HCT116 (cell line): ENCODE data around the gene TPD52L1. TPM values are rescaled to one million over a fixed set of nuclear protein-coding genes. Genes with fewer than 3 reads are reported as not detected.

ENCODE experiments used
- ATAC-seq: fragments of 200-7000 bp; cut with Tn5 transposase; 2 replicates; pipeline ENCODE4 v1.9.1; 2020; ENCODE audit warnings: mild to moderate bottlenecking, moderate library complexity
- BruUV-seq: library from RNA; stranded (reverse); fragments of 400-500 nt; replicated peaks from 2 replicates; lab custom pipeline; 2021; lab: Mats Ljungman, UMichigan
- CTCF ChIA-PET: fragments of 300-600 bp; sonication (Branson Sonifier 250); formaldehyde crosslinking; loops from one replicate; lab custom pipeline; 2021; ENCODE audit warnings: antibody characterized with exemption; lab: Charles Lee
- POLR2A ChIA-PET: fragments of 300-600, 350-600 bp; sonication (Branson Sonifier 250); formaldehyde crosslinking; loops from one replicate; lab custom pipeline; 2021; ENCODE audit warnings: antibody characterized with exemption; lab: Charles Lee
- RAD21 ChIA-PET, 2 experiments: fragments of 300-600 bp; sonication (Branson Sonifier 250); formaldehyde crosslinking; loops; one replicate each; lab custom pipeline; 2023; ENCODE audit warnings: low total read pairs in 2 of 2; ENCODE audit not compliant: uncharacterized antibody in 2 of 2, unreplicated experiment in 2 of 2, low non-redundant PET in 1 of 2; lab: Charles Lee
- DNase-seq: peaks from one replicate; pipeline ENCODE4 v3.0.0-alpha.2; 2010; ENCODE audit warnings: low read depth, low spot score
- H2AFZ ChIP-seq: fragments of 200-600 bp; shearing (Covaris generic), sonication (generic); 2 replicates; pipeline ENCODE4 v1.6.1; 2017; ENCODE audit warnings: low read depth, mixed run types, mixed read lengths, antibody characterized with exemption, low read length; ENCODE audit not compliant: poor library complexity, severe bottlenecking
- H3K27ac ChIP-seq: 2 replicates; pipeline ENCODE4 v1.5.1; 2012; ENCODE audit warnings: low read depth, low read length
- H3K27me3 ChIP-seq: fragments of 200-600 bp; sonication (generic); 2 replicates; pipeline ENCODE4 v1.6.1; 2016; ENCODE audit warnings: mixed run types, low read length, mixed read lengths; ENCODE audit not compliant: insufficient read depth
- H3K36me3 ChIP-seq, 2 experiments: fragments of 200-500 bp in 1 of 2; fragments of 200-600 bp in 1 of 2; sonication (Bioruptor generic) in 1 of 2; sonication (generic) in 1 of 2; 2 replicates each; pipeline versions ENCODE4 v1.5.1 to v1.6.1; 2014 to 2016; ENCODE audit warnings: low read length in 2 of 2, inconsistent platforms in 1 of 2, mixed read lengths in 1 of 2, mixed run types in 1 of 2; ENCODE audit not compliant: insufficient read depth in 2 of 2, control insufficient read depth in 1 of 2
- H3K4me1 ChIP-seq, 2 experiments: fragments of 200-600 bp in 1 of 2; sonication (generic) in 1 of 2; 2 replicates each; pipeline versions ENCODE4 v1.5.1 to v1.6.1; 2012 to 2017; ENCODE audit warnings: low read length in 2 of 2, inconsistent platforms in 1 of 2, mild to moderate bottlenecking in 1 of 2, mixed read lengths in 1 of 2, mixed run types in 1 of 2, moderate library complexity in 1 of 2; ENCODE audit not compliant: insufficient read depth in 2 of 2, control insufficient read depth in 1 of 2
- H3K4me2 ChIP-seq: fragments of 200-600 bp; sonication (generic); 2 replicates; pipeline ENCODE4 v1.6.1; 2017; ENCODE audit warnings: mixed run types, low read length, mixed read lengths
- H3K4me3 ChIP-seq, 2 experiments: fragments of 200-600 bp in 1 of 2; sonication (generic) in 1 of 2; replicated peaks in 1 of 2; 2 replicates each; pipeline ENCODE4 v1.5.1; 2011 to 2016; ENCODE audit warnings: low read length in 2 of 2, control low read depth in 1 of 2, low read depth in 1 of 2, mild to moderate bottlenecking in 1 of 2, mixed read lengths in 1 of 2, mixed run types in 1 of 2
- H3K79me2 ChIP-seq: fragments of 200-600 bp; sonication (generic); 2 replicates; pipeline ENCODE4 v1.6.1; 2017; ENCODE audit warnings: mild to moderate bottlenecking, mixed run types, low read length, moderate library complexity, mixed read lengths; ENCODE audit not compliant: insufficient read depth
- H3K9ac ChIP-seq: fragments of 200-600 bp; sonication (generic); 2 replicates; pipeline ENCODE4 v1.6.1; 2016; ENCODE audit warnings: low read length, mixed read lengths
- H3K9me2 ChIP-seq: fragments of 200-600 bp; sonication (generic), shearing (Covaris generic); 2 replicates; pipeline ENCODE4 v1.6.1; 2017; ENCODE audit warnings: mixed run types, mild to moderate bottlenecking, moderate library complexity; ENCODE audit not compliant: insufficient read depth
- H3K9me3 ChIP-seq, 2 experiments: fragments of 200-500 bp in 1 of 2; fragments of 200-600 bp in 1 of 2; sonication (Bioruptor generic) in 1 of 2; sonication (generic) in 1 of 2; 2 replicates each; pipeline ENCODE4 v1.6.1; 2014 to 2017; ENCODE audit warnings: low read length in 2 of 2, mixed read lengths in 2 of 2, inconsistent platforms in 1 of 2, low read depth in 1 of 2, mild to moderate bottlenecking in 1 of 2, mixed run types in 1 of 2, moderate library complexity in 1 of 2; ENCODE audit not compliant: control insufficient read depth in 1 of 2, insufficient read depth in 1 of 2
- H4K20me1 ChIP-seq: fragments of 200-600 bp; sonication (generic), shearing (Covaris generic); 2 replicates; pipeline ENCODE4 v1.6.1; 2017; ENCODE audit warnings: mixed run types, mild to moderate bottlenecking, moderate library complexity; ENCODE audit not compliant: insufficient read depth
- ATF3 ChIP-seq: IDR thresholded peaks from 2 replicates; pipeline ENCODE4 v1.6.1; 2012
- CBX3 ChIP-seq: IDR thresholded peaks from 2 replicates; pipeline ENCODE4 v1.6.1; 2012; ENCODE audit warnings: low read depth
- CEBPB ChIP-seq: IDR thresholded peaks from 2 replicates; pipeline ENCODE4 v1.6.1; 2012; ENCODE audit warnings: low read depth
- CTCF ChIP-seq, 3 experiments: fragments of 200-600 bp in 1 of 3; sonication (generic) in 1 of 3; IDR thresholded peaks in 2 of 3; conservative IDR thresholded peaks in 1 of 3; 2 replicates each; pipeline ENCODE4 v1.5.1; 2012 to 2017; ENCODE audit warnings: low read depth in 2 of 3, low read length in 2 of 3, antibody characterized with exemption in 1 of 3, borderline replicate concordance in 1 of 3, control low read depth in 1 of 3, mild to moderate bottlenecking in 1 of 3, mixed read lengths in 1 of 3, mixed run types in 1 of 3, moderate library complexity in 1 of 3; ENCODE audit not compliant: insufficient read depth in 1 of 3
- EGR1 ChIP-seq: IDR thresholded peaks from 2 replicates; pipeline ENCODE4 v1.6.1; 2012; ENCODE audit warnings: low read depth
- EZH2 ChIP-seq: fragments of 200-600 bp; sonication (generic); IDR thresholded peaks from 2 replicates; pipeline ENCODE4 v1.6.1; 2017; ENCODE audit warnings: antibody characterized with exemption, mixed run types
- EZH2phosphoT487 ChIP-seq: fragments of 200-600 bp; IDR thresholded peaks from 2 replicates; pipeline ENCODE4 v1.6.1; 2018; ENCODE audit warnings: antibody characterized with exemption, borderline replicate concordance
- FOSL1 ChIP-seq: IDR thresholded peaks from 2 replicates; pipeline ENCODE4 v1.6.1; 2012; ENCODE audit warnings: low read depth
- JUND ChIP-seq: IDR thresholded peaks from 2 replicates; pipeline ENCODE4 v1.6.1; 2012
- MAX ChIP-seq: IDR thresholded peaks from 2 replicates; pipeline ENCODE4 v1.6.1; 2012
- POLR2AphosphoS5 ChIP-seq: IDR thresholded peaks from 2 replicates; pipeline ENCODE4 v1.6.1; 2011; ENCODE audit warnings: mild to moderate bottlenecking, low read depth, low read length, moderate library complexity
- RAD21 ChIP-seq: IDR thresholded peaks from 2 replicates; pipeline ENCODE4 v1.6.1; 2012; ENCODE audit warnings: low read depth, mild to moderate bottlenecking
- SIN3A ChIP-seq: IDR thresholded peaks from 2 replicates; pipeline ENCODE4 v1.6.1; 2012; ENCODE audit warnings: low read depth
- SP1 ChIP-seq: IDR thresholded peaks from 2 replicates; pipeline ENCODE4 v1.6.1; 2012; ENCODE audit warnings: low read depth
- SRF ChIP-seq: IDR thresholded peaks from 2 replicates; pipeline ENCODE4 v1.6.1; 2012; ENCODE audit warnings: low read depth
- TCF7L2 ChIP-seq: IDR thresholded peaks from 2 replicates; pipeline ENCODE4 v1.7.0; 2011; ENCODE audit warnings: borderline replicate concordance, inconsistent platforms; ENCODE audit not compliant: insufficient read depth, insufficient read length; ENCODE audit errors: extremely low read depth
- YY1 ChIP-seq: IDR thresholded peaks from 2 replicates; pipeline ENCODE4 v1.6.1; 2011; ENCODE audit warnings: low read length, low read depth, moderate library complexity, mild to moderate bottlenecking; ENCODE audit not compliant: insufficient replicate concordance; ENCODE audit errors: extremely low read depth
- ZBTB33 ChIP-seq: IDR thresholded peaks from 2 replicates; pipeline ENCODE4 v1.6.1; 2011; ENCODE audit warnings: mild to moderate bottlenecking, low read length, moderate library complexity; ENCODE audit not compliant: insufficient replicate concordance; ENCODE audit errors: extremely low read depth
- ZNF274 ChIP-seq: fragments of 200-500 bp; sonication (Bioruptor generic); IDR thresholded peaks from 2 replicates; pipeline ENCODE4 v1.6.1; 2014; ENCODE audit warnings: mild to moderate bottlenecking, low read depth, low read length, inconsistent platforms
- intact Hi-C: fragments of 100-400 bp; cut with micrococcal nuclease; formaldehyde crosslinking; loops from 2 replicates; pipeline ENCODE4 v1.10.0; 2022
- total RNA-seq: library from RNA; stranded (reverse); gene quantifications from one replicate; pipeline ENCODE4 v1.2.1, GENCODE V29; 2021; ENCODE audit not compliant: unreplicated experiment

The TPD52L1 gene
- total RNA-seq, 1 experiment from 2014 or later = 64.1 TPM

GRCh38 chr6:125201961-125202729, 48.6 kb downstream of the TPD52L1 start:
- ATAC-seq (peak; percentile 87), DNase-seq (peak; percentile 81)
- Histone ChIP-seq H3K36me3 (no peaks in the 10 kb centered on the region), H3K9me3 (no peaks in the 10 kb centered on the region), H3K4me2 (peak overlapping the region; percentile 75), H3K9me2 (no peaks in the 10 kb centered on the region), H3K27ac (peak overlapping the region; percentile 57; the same call in 1 of the 2 replicates), H3K79me2 (no peaks in the 10 kb centered on the region), H3K4me3 (peak overlapping the region; percentile 8 to 32; a peak in 3 of 4 replicates), H4K20me1 (no peaks in the 10 kb centered on the region), H2AFZ (peak overlapping the region; percentile 27), H3K9ac (peak overlapping the region; percentile 33), H3K4me1 (peaks cover 46 to 51% of the 10 kb centered on the region in 2 experiments), H3K27me3 (no peaks in the 10 kb centered on the region)
- RAD21 ChIA-PET = interaction anchor here in 1 of 2 experiments (0.6 kb wide), 1 partner anchor 99 kb away, joined by 3 read pairs; the partner anchor contains the start of gene HDDC2
- intact Hi-C loops = no loop called here
- CTCF ChIA-PET = interaction anchor here (1.2 to 1.4 kb wide), 3 partner anchors 8 to 48 kb away, joined by 4 to 6 read pairs (median 4); partner anchors contain the start of gene TPD52L1
- POLR2A ChIA-PET = interaction anchor here (0.7 to 1.2 kb wide), 7 partner anchors 8 to 275 kb away, joined by 3 to 6 read pairs (median 3); no protein-coding TSS in a partner anchor
- no TSS peak for BruUV-seq
- TF ChIP-seq ATF3 (peak; percentile 95), MAX (peak; percentile 65), SIN3A (peak; percentile 68), ZNF274 (no peak), JUND (peak; percentile 79), RAD21 (peak; percentile 37; the same call in 1 of the 2 replicates), YY1 (no peak), CEBPB (peak; percentile 97), EGR1 (0 out of 2 replicates have a peak, but pooled peaks have one; percentile 24), EZH2 (no peak), ZBTB33 (no peak), SP1 (peak; percentile 73), CBX3 (peak; percentile 80), TCF7L2 (peak; percentile 35), POLR2AphosphoS5 (peak; percentile 65), EZH2phosphoT487 (no peak), CTCF (IDR thresholded peaks at IDR 0.05 in 2 of 3, conservative IDR thresholded peaks at IDR 0.05 in 1 of 3; ENCODE audit: borderline replicate concordance in 1 of 3, insufficient read depth in 1 of 3, low read depth in 2 of 3, low read length in 2 of 3) (no peak), SRF (peak; percentile 78), FOSL1 (peak; percentile 82)
